ENCODE results near the gene HIVEP2. TPM values are rescaled to one million over a fixed set of nuclear protein-coding genes. Genes with fewer than 3 reads are reported as not detected.

Gene HIVEP2
- total RNA-seq, 2 donors from 2014 or later, result 1.7 to 2.4 TPM

- H3K4me3 Mint-ChIP-seq, result no peak overlapping the region
- no peak overlapping the region for H3K27ac ChIP-seq (ENCODE audit: low read depth, low read length)
- no peak overlapping the region for H3K27ac Mint-ChIP-seq
- no peaks in the 10 kb centered on the region for H3K9me3 ChIP-seq (ENCODE audit: control insufficient read depth, low read length)
- H3K4me1 ChIP-seq (ENCODE audit: control insufficient read depth, insufficient read depth, low read length), result peaks cover 5% of the 10 kb centered on the region
- H3K36me3 Mint-ChIP-seq (ENCODE audit: low read depth), result no peaks in the 10 kb centered on the region
- no peaks in the 10 kb centered on the region for H3K36me3 ChIP-seq (ENCODE audit: control insufficient read depth, insufficient read depth, low read length)
- no peak overlapping the region for H3K4me3 ChIP-seq (ENCODE audit: low read length)
- H3K27me3 Mint-ChIP-seq (ENCODE audit: insufficient read depth), result no peaks in the 10 kb centered on the region
- no peak overlapping the region for H3K9ac ChIP-seq (ENCODE audit: extremely low read depth, low read length, poor library complexity, severe bottlenecking)
- H3K9me3 Mint-ChIP-seq, result no peaks in the 10 kb centered on the region
- 88 to 89% methylated on average over 3 of the region's 3 CpGs for WGBS, 2 experiments (ENCODE audit: insufficient coverage in 1 of 2, insufficient read length in 1 of 2)
- peaks cover 28% of the 10 kb centered on the region for H3K4me1 Mint-ChIP-seq
- no peaks in the 10 kb centered on the region for H3K27me3 ChIP-seq (ENCODE audit: control insufficient read depth, insufficient read depth, low read length, poor library complexity, severe bottlenecking)
- DNase-seq, result no peak
- TF ChIP-seq, protein P1, sequence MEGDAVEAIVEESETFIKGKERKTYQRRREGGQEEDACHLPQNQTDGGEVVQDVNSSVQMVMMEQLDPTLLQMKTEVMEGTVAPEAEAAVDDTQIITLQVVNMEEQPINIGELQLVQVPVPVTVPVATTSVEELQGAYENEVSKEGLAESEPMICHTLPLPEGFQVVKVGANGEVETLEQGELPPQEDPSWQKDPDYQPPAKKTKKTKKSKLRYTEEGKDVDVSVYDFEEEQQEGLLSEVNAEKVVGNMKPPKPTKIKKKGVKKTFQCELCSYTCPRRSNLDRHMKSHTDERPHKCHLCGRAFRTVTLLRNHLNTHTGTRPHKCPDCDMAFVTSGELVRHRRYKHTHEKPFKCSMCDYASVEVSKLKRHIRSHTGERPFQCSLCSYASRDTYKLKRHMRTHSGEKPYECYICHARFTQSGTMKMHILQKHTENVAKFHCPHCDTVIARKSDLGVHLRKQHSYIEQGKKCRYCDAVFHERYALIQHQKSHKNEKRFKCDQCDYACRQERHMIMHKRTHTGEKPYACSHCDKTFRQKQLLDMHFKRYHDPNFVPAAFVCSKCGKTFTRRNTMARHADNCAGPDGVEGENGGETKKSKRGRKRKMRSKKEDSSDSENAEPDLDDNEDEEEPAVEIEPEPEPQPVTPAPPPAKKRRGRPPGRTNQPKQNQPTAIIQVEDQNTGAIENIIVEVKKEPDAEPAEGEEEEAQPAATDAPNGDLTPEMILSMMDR (conservative IDR thresholded peaks at IDR 0.05), result no peak
Observed at GRCh38 chr6:142850679-142851423, 94.1 kb downstream of the HIVEP2 start.

DNA sequence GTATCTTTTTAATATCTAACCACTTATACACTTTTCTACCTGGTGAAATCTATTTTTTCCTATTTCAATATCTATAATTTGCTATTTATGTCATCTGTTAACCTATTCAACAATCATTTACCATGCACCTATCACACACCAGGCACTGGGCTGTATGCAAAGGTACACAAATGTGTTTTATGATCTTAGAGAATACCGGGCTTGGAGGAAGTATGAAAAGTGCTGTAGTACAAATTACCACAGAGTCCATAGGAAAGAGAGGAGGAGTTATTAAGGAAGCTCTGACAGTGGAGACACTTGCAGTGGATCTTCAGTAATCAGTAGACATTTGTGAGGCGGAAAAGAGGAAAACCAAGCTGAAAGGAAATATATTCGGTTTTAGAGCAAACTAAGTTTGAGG, 96.0 kb downstream of the HIVEP2 start:
- Mint-ChIP-seq H3K27ac (no peak overlapping the region), H3K27me3 (ENCODE audit: insufficient read depth) (no peaks in the 10 kb centered on the region), H3K4me1 (peaks cover 40% of the 10 kb centered on the region), H3K36me3 (ENCODE audit: low read depth) (no peaks in the 10 kb centered on the region), H3K9me3 (no peaks in the 10 kb centered on the region), H3K4me3 (no peak overlapping the region)
- Histone ChIP-seq H3K27ac (ENCODE audit: low read depth, low read length) (no peak overlapping the region), H3K4me3 (ENCODE audit: low read length) (no peak overlapping the region), H3K9ac (ENCODE audit: extremely low read depth, low read length, poor library complexity, severe bottlenecking) (no peak overlapping the region), H3K4me1 (ENCODE audit: control insufficient read depth, insufficient read depth, low read length) (peaks cover 13% of the 10 kb centered on the region), H3K27me3 (ENCODE audit: control insufficient read depth, insufficient read depth, low read length, poor library complexity, severe bottlenecking) (no peaks in the 10 kb centered on the region), H3K36me3 (ENCODE audit: control insufficient read depth, insufficient read depth, low read length) (no peaks in the 10 kb centered on the region), H3K9me3 (ENCODE audit: control insufficient read depth, low read length) (no peaks in the 10 kb centered on the region)
- no peak for DNase-seq
- WGBS, 2 experiments (ENCODE audit: insufficient coverage in 1 of 2, insufficient read length in 1 of 2), result 91 to 93% methylated on average over 2 to 3 of the region's 3 CpGs
- TF ChIP-seq, protein P1 (conservative IDR thresholded peaks at IDR 0.05), result no peak

DNA sequence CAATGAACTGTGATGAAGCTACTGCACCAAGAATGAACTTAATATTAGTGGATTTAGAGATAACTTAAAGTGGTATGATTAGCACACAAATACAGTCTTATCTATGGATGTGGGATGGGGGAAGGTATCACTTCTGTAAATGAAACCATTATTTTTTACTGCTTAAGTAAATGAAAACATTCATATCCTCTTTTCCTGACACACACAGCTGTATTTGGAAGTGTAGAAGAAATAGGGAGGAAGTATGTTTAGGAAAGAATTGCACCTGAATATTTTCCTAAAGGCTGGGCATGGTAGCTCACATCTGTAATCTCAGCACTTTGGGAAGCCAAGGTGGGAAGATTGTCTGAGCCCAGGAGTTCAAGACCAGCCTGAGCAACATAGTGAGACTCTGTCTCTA, 96.8 kb downstream of the HIVEP2 start:
- H3K4me1 Mint-ChIP-seq, result peaks cover 40% of the 10 kb centered on the region
- Histone ChIP-seq H3K9me3 (ENCODE audit: control insufficient read depth, low read length) (no peaks in the 10 kb centered on the region), H3K9ac (ENCODE audit: extremely low read depth, low read length, poor library complexity, severe bottlenecking) (no peak overlapping the region), H3K27me3 (ENCODE audit: control insufficient read depth, insufficient read depth, low read length, poor library complexity, severe bottlenecking) (no peaks in the 10 kb centered on the region), H3K4me1 (ENCODE audit: control insufficient read depth, insufficient read depth, low read length) (peaks cover 13% of the 10 kb centered on the region), H3K4me3 (ENCODE audit: low read length) (no peak overlapping the region), H3K36me3 (ENCODE audit: control insufficient read depth, insufficient read depth, low read length) (no peaks in the 10 kb centered on the region), H3K27ac (ENCODE audit: low read depth, low read length) (no peak overlapping the region)
- H3K27ac Mint-ChIP-seq, result no peak overlapping the region
- no peak for DNase-seq
- no peaks in the 10 kb centered on the region for H3K9me3 Mint-ChIP-seq
- H3K27me3 Mint-ChIP-seq (ENCODE audit: insufficient read depth), result no peaks in the 10 kb centered on the region
- H3K4me3 Mint-ChIP-seq, result no peak overlapping the region
- TF ChIP-seq, protein P1 (conservative IDR thresholded peaks at IDR 0.05), result no peak
- no peaks in the 10 kb centered on the region for H3K36me3 Mint-ChIP-seq (ENCODE audit: low read depth)

Data from endodermal cell (in vitro differentiated cells).